Measurements from ENCODE around the gene DISC1. TPM values are rescaled to one million over a fixed set of nuclear protein-coding genes. Genes with fewer than 3 reads are reported as not detected.

Gene DISC1
- total and polyA plus RNA-seq, 2 experiments from 2014 or later = 2.1 to 6.5 TPM

Small RNA genes within 50 kb of the gene (small RNA-seq; reads per million reads assigned to genes)
- gene RF02102 (ENCODE audit: low replicate concordance) (not detected), gene RNU5A-5P (ENCODE audit: low replicate concordance) (4.4 reads per million, percentile 92 among the genes with 10 or more reads in this experiment)

Other genes starting within 250 kb of the DISC1 start
- 6.0 and 7.2 TPM in 2 replicates for gene EGLN1, start 204.5 kb upstream of the DISC1 start, total RNA-seq (2014; rRNA removed; shearing (Covaris generic))
- gene EGLN1, start 204.5 kb upstream of the DISC1 start, polyA plus RNA-seq (2016; fragmentation: Nextera tagmentation; extraction: Ambion mirVana) = 1.9 and 2.3 TPM in 2 replicates
- 29.9 and 31.7 TPM in 2 replicates for gene TSNAX, start 98.1 kb upstream of the DISC1 start, total RNA-seq (2014; rRNA removed; shearing (Covaris generic))
- gene TSNAX, start 98.1 kb upstream of the DISC1 start, polyA plus RNA-seq (2016; fragmentation: Nextera tagmentation; extraction: Ambion mirVana) = 26.7 and 31.5 TPM in 2 replicates